Fibroblast of the aortic adventitia (primary cell): ENCODE data around the gene RARG. TPM values are rescaled to one million over a fixed set of nuclear protein-coding genes. Genes with fewer than 3 reads are reported as not detected.

ENCODE experiments used
- DNase-seq: peaks from one replicate; pipeline ENCODE4 v3.0.0-alpha.2; 2010; ENCODE audit warnings: low read depth
- H3K4me3 ChIP-seq: 2 replicates; pipeline ENCODE4 v1.5.1; 2011; ENCODE audit warnings: low read depth, mild to moderate bottlenecking, control low read depth, low read length, moderate library complexity
- total RNA-seq: library from RNA; depleted of rRNA; stranded (reverse); fragments of >200 nt; gene quantifications from 2 replicates; pipeline ENCODE4 v1.2.3, GENCODE V29; 2012; ENCODE audit warnings: low replicate concordance
- TF ChIP-seq, protein P1 (sequence below): IDR thresholded peaks from 2 replicates; pipeline ENCODE4 v1.5.1; 2011; ENCODE audit warnings: mild to moderate bottlenecking, low read length, control low read depth, inconsistent platforms; ENCODE audit not compliant: insufficient read depth

The RARG gene
- 43.9 and 69.4 TPM in 2 replicates for total RNA-seq

DNA sequence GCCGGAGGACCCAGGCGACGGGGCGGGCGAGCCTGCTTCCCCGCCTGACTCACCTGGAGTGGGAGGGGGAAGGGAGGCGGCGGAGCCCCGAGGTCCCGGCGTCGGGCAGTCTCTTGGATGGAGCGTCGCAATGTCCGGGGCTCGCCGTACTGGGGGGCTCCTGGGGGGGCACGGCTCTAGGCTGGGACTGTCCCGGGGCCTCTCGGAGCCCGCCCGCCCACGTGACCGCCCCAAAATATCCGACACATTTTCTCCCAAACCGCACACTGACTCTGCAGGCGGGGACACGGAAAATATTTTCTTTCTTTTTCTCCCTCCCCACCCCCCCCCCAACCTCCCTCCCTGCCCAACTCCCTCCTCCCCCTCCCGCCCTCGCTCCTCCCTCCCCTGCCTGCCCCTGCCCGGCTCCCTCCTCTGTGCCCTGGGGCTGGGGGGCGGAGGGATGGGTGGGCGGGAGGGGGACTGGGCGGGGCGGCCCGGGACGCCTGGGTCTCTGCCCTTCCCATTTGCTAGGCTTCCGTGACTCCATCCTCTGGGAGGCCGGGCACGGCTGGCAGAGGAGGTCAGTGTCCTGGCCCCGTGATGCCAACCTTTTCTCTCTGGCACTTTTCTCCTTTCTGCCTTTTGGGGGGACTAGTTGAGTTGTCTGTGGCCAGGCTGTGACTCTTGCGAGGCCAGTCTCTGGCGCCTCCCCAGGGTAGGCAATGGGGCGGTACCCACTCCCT is at the start of gene RARG:
TSS of gene RARG (minus strand) at position 289 of the 725 bp plus-strand sequence. CDS start 4,664 bp downstream, outside the sequence.
- DNase-seq: peak; percentile 61
- TF ChIP-seq, protein P1, sequence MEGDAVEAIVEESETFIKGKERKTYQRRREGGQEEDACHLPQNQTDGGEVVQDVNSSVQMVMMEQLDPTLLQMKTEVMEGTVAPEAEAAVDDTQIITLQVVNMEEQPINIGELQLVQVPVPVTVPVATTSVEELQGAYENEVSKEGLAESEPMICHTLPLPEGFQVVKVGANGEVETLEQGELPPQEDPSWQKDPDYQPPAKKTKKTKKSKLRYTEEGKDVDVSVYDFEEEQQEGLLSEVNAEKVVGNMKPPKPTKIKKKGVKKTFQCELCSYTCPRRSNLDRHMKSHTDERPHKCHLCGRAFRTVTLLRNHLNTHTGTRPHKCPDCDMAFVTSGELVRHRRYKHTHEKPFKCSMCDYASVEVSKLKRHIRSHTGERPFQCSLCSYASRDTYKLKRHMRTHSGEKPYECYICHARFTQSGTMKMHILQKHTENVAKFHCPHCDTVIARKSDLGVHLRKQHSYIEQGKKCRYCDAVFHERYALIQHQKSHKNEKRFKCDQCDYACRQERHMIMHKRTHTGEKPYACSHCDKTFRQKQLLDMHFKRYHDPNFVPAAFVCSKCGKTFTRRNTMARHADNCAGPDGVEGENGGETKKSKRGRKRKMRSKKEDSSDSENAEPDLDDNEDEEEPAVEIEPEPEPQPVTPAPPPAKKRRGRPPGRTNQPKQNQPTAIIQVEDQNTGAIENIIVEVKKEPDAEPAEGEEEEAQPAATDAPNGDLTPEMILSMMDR: no peak
- H3K4me3 ChIP-seq: peak within 1 kb of the TSS; percentile 83

DNA sequence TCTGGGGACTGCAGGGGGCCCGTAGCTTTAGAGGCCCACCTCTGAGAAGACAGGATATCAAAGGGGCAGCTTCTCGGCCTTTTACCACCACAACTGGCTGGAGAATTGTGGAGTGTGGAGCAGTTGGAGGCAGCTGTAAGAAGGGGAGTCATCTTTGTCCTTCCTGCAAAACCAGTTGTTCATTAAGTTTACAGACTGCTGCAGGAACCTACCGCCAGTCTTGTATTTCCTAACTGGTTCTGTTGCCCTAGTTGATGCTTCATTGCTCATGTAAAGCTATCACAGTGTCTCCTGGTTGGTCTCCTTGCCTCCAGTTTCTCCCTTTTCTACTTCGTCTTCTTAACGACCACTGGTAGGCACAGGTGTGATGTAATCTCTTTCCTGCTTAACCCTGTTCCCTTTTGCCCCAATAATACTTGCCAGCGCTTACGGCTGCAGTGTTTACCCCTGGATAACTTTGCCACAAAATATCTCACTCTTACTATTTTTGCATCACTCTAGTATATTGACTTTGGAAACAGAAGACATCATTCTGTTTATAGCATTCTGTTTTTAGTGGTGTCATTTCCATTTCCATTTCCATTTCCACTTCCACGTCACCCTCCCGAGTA is 48.0 kb upstream of the RARG start:
- H3K4me3 ChIP-seq: no peak overlapping the region
- no peak for DNase-seq
- TF ChIP-seq, protein P1: no peak

DNA sequence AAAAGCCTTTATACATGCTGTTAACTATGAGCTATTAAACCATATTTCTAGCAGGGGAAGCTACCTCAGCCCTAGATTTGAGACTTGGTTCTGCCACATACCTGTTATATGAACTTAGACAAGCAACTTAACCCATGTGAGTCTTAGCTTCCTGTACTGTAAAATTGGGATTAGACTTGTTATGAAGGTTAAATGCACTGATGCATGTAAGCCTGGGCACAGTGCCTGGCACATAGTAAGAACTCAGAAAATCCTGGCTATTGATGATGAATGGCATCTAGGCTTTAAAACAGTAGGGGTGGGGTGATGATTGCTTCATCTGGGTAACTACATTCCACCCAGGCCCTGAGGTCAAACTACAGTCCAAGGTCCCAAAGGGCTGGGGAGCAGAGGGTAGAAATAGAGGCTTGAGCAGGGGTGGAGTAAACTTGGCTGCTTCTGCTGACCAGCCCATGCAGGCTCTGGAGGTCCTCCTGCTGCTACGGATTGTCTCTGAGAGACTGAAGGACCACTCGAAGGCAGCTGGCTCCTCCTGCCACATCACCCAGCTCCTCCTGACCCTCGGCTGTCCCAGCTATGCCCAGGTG is 47.4 kb upstream of the RARG start:
- H3K4me3 ChIP-seq: no peak overlapping the region
- DNase-seq: no peak
- TF ChIP-seq, protein P1: no peak

DNA sequence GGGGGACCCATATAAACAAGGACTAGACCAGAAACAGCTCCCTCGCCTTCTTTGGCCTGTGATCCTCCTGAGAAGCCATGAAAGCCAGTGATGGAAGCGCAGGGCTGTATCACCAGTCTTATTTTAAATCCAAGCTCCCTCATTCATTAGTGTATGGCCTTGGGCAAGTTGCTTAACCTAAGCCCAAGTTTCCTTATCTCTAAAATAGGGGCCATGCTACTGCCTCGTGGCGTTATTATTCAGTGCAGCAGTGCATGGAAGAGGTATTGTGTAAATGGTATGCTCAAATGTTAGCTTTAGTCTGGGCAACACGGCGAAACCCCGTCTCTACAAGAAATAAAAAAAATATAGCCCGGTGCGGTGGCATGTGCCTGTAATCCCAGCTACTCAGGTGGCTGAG is 46.0 kb upstream of the RARG start:
- TF ChIP-seq, protein P1: no peak
- DNase-seq: no peak
- H3K4me3 ChIP-seq: no peak overlapping the region

DNA sequence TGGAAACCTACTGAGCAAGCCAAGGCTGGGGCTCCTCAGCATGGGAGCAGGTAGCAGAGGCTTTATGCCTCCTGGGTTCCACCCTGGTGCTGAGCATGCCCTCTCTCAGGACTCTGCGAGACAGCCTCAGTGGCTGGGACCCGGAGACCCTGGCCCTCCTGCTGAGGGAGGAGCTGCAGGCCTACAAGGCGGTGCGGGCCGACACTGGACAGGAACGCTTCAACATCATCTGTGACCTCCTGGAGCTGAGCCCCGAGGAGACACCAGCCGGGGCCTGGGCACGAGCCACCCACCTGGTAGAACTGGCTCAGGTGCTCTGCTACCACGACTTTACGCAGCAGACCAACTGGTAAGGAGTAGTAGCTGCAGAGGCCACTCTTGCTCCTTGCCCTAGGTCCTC is 44.5 kb upstream of the RARG start:
- TF ChIP-seq, protein P1: no peak
- H3K4me3 ChIP-seq: no peak overlapping the region
- no peak for DNase-seq

DNA sequence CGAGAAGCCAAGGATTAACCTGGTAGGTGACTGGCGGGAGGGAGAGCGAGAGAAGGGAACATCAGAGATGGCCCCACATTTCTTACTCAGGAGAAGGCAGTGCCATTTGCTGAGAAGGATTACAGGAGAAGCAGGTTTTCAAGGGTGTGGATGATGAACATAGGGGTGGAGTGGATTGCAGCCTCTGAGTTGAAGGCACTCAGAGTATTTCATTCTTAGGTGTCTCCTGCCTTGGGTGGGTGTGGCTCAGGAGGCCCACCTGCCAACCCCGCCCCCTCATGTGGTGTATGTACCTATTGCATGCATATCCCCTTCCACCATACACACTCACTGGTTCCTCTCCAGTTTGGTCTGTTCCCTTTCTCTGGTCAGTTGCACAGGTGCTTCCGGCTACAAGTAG is 42.4 kb upstream of the RARG start:
- TF ChIP-seq, protein P1: no peak
- no peak for DNase-seq
- H3K4me3 ChIP-seq: no peak overlapping the region
